Testis (tissue), 2 donors: Measurements from ENCODE around the gene NMNAT1.

Experiments
- CTCF ChIP-seq, 3 experiments: fragments of 450-650 bp in 2 of 3; fragments of 200-600 bp in 1 of 3; sonication (generic) in 1 of 3; IDR thresholded peaks; one replicate each; pipeline ENCODE4 v1.5.1; 2016 to 2019; ENCODE audit warnings: antibody characterized with exemption in 3 of 3, mild to moderate bottlenecking in 2 of 3, moderate library complexity in 1 of 3
- POLR2A ChIP-seq: fragments of 450-650 bp; IDR thresholded peaks from one replicate; pipeline ENCODE4 v1.6.1; 2017; ENCODE audit warnings: antibody characterized with exemption, mild to moderate bottlenecking, moderate library complexity

GRCh38 chr1:9902060-9902452 is 41.2 kb upstream of the NMNAT1 start:
- TF ChIP-seq CTCF (IDR thresholded peaks at IDR 0.05) = no peak
- no peak for TF ChIP-seq POLR2A
